GM21526 (cell line): ENCODE results near the gene PRXL2A.
A peak's percentile ranks its signal among the peaks of the same experiment; 100 is the strongest.

Experiments
- ATAC-seq: cut with Tn5 transposase; IDR thresholded peaks from one replicate; pipeline ENCODE4 v1.9.1; 2021; ENCODE audit warnings: moderate library complexity; ENCODE audit not compliant: unreplicated experiment, low FRiP score

PRXL2A gene

DNA sequence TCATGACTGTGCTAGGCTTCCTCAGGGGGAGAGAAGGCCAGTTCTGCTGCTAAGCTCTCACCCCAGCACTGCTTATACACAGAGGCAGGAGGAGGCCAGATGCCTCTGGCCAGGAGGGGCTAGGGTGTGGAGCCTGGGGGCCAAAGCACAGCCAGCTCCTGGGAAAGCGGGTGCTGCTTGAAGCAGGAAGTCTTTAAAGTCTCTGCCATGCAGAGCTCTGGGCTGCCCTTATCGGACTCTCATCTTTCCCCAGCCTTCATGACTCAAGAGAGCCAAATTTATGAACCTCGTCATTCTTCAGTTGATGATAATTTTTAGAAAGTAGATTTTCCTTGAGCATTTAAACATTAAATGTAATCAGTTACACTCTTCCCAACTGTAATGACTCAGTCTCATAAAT lies 34.5 kb downstream of the PRXL2A start:
- no peak for ATAC-seq

DNA sequence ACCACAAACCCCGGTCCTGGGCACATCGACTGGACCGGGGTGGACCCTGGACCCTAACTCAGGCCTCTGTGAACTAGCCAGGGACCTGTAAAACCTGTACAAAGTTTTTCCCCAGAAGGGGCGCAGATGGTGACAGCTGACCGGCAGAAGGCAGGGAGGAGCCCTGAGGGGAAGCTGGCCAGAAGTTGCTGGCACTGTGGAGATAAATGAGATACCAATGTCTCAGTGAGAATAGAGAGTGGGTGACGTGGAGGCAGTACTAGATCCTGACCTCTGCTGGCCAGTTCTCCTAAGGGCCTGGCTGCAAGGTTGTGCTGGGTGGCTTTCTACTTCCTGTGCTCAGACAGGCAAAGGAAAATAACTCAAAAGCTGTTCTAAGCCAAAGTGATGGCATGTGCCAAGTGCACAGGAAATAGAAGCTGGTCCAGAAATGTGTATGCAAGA lies 35.2 kb downstream of the PRXL2A start:
- ATAC-seq: no peak

DNA sequence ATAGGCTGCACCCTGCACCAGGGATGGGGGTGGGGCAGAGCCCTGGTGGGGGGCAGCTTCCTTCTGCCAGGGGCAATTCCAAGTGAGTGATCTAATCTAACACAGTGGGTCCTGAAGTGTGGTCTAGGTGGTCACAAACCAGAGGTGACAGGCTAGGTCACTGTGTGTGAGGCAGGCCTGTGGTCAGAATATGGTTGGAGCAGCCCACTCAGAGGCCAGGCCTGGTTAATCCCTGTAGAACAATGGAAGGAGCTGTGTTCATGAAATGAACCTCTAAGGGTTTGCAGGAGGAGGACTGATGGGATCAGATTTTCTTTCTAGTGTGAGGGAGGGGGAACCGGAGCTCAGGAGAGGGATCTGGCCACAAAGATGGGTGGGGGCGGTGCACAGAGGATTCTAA lies 35.8 kb downstream of the PRXL2A start:
- no peak for ATAC-seq

DNA sequence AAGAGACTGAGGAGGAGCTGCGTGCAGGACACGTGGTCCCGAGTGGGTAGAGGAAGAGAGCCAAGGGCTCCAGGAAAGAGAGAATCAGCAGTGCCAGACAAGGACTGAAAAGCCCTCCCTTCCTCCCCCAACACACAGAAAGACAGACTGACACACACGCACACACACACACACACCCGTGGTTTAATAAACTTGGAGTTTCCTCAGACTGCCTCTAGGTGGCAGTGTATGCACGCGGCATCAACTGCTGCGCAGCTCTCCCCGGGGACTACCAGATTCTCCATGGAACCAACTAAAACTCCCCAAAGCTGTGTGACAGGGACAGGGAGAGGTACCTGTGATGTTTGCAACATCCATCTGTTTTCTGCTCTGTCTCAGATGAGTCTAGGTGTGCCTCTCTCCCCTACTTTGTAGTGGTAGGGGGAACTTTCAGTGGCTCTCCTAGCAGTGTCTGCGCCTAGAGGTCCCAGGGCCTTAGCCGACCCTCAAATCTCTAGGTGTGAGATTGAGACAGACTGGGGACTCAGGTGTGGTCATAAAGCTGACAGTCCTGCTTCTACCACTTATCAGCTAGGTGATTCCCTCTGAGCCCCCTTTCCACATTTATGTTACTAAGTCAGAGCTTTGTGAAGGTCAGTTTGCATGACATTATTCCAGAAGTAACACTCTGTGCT lies 36.4 kb downstream of the PRXL2A start:
- peak; percentile 63 for ATAC-seq

DNA sequence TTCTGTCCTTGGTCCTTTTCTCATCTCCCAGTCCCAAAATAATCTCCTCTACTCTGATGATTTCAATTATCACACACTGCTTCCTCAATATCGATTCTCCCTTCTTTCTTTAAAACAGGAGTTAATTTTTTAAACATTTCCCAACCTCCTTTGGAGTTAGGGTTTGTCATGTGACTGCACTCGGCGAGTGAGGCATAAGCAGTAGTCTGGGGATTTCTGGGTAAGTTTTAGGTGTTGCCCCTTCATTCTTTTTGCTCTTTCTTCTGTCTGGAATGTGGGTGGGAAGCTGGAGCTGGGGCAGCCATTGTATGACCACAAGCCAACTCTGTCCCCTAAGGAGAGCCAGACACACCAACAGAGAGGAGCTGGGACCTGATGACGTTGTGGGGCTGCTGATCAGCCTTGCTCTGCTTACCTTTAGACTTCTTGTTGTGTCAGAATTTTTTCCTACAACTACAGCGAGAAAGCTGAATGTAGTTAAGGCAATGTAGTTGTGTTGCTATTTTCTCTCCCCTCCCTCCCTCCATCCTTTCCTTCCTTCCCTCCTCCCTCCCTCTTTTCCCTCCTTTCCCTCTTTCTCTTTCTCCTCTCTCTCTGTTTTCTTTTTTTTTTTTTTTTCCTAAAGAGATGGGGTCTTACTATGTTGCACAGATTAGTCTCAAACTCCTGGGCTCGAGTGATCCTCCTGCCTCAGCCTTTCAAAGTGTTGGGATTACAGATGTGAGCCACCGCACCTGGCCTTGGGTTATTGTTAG lies 39.3 kb downstream of the PRXL2A start:
- ATAC-seq: no peak

DNA sequence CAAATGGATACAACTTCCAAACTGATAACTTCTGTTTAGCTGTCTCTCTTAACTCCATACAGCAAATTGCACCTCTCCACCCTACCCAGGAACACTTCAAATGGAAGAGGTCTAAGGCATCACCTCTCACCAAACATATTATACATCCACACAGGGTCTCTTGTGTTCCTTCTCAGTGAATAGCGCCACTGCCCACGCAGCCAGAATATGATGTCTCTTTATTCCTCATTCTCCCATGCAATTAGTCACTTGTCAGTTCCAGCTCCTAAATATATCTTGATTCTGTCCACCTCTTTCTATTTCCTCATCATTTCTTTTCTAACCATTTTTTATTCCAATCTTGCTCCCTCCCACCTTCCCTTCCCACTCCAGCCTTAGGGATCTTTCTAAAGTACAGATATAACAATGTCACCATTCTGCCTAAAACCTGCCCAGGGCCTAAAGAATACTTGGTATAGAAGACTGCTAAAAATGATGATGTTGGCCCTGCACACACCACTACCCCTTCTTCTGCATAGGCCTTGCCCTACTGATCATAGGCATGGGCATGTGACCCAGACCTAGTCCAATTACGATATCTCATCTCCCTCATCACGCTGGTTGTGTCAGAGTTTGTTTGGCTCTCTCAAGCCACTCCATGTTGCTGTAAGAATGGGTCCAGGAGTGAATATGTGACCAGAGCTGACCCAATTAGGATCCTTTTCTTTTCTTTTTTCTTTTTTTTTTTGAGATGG lies 40.0 kb downstream of the PRXL2A start:
- no peak for ATAC-seq

DNA sequence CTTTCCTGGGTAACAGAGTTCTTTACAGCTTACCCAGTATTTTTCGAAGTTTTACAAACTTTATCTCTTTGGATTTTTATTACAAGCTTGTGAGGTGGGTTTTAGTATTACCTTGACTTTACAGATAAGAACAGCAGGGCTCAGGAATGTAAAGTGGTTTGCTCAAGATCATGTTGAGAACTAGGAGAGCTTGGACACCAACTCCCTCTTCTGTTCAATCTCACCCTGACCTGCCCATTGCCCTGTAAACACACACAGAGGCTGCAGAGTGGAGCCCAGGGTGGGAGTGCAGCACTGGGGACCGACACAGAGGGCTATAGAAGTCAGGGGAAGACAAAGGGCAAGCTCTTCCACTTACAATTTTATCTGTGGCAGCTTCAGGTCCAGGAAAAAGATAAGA lies 41.2 kb downstream of the PRXL2A start:
- ATAC-seq: no peak

DNA sequence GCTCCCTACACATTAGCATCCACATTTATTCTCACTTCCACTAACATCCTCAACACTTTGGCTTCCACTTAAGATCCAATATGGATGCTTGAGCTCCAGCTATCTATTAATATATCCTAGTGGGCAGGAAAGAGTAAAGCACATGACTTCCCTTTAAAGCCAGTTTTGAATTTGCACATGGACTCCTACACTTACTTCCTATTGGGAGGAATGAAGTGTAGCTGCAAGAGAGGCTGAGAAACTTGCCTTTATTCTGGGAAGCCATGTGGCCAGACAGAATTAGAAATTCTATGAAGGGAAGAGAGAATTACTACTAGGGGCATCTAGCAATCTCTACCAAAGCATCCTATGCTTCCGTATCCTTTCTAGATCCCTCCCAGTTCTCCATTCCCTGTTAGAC lies 42.8 kb downstream of the PRXL2A start:
- no peak for ATAC-seq

DNA sequence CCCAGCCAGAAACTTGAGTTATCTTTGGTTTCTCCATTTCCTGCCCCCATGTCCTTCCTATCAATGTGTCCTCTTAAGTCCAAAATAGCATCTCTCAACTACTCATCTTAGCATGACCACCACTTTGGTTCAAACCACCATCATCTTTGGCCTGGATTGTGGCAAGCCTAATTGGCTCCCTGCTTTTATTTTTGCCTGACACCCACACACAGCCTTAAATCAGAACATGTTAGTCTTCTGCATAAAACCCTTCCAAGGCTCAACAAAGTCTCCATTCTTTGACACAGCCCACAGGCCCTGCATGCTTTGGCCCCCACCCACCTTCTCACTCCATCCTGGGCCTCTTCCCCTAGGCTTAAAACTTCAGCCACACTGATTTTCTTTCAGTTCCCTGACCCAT lies 43.7 kb downstream of the PRXL2A start:
- no peak for ATAC-seq

DNA sequence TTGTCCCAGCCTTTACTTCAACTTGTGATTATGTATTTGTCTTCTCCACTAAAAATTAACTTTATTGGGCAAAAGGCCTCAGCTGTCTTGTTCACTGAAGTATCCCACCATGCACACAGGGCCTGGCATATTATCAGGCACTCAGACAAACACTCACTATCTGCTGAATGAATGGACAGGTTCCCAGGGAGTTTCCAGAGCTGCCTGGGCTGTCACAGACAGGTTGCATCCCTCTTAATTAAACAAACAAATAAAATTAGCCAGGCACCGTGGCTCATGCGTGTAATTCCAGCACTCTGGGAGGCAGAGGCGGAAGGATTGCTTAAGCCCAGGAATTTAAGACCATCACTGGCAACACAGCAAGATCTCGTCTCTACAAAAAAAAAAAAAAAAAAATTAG lies 44.3 kb downstream of the PRXL2A start:
- ATAC-seq: no peak

DNA sequence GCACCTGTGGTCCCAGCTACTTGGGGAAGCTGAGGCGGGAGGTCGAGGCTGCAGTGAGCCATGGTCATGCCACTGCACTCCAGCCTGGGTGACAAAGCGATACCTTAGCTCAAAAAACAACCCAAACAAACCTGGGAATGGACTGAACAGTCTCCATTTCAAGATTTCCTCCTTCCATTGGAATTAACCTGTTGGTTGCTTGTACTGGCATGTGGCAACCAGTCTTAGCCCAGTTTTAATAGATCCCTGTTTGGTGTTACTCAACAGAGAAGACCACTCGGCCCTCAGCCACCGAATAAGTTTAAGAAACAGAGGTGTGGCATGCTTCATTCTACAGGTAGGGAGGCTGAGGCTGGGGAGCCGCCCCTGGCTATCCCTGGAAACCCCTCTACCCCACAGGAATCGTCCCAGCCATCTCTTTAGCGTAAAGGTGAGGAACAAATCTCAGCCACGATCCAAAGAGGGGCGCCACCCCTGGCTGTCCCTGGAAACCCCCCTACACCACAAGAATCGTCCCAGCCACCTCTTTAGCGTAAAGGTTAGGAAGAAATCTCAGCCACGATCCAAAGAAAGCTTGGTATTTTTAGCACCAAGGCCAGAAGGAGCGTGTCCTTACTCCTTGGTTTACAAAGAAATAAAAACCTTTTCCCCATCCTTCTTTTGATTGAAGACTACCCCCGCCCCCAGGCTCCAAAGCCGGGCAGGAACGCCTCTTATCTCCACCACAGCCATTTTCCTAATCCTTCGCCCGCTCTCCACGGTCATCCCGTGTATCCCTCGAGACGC lies 44.9 kb downstream of the PRXL2A start:
- ATAC-seq: no peak

DNA sequence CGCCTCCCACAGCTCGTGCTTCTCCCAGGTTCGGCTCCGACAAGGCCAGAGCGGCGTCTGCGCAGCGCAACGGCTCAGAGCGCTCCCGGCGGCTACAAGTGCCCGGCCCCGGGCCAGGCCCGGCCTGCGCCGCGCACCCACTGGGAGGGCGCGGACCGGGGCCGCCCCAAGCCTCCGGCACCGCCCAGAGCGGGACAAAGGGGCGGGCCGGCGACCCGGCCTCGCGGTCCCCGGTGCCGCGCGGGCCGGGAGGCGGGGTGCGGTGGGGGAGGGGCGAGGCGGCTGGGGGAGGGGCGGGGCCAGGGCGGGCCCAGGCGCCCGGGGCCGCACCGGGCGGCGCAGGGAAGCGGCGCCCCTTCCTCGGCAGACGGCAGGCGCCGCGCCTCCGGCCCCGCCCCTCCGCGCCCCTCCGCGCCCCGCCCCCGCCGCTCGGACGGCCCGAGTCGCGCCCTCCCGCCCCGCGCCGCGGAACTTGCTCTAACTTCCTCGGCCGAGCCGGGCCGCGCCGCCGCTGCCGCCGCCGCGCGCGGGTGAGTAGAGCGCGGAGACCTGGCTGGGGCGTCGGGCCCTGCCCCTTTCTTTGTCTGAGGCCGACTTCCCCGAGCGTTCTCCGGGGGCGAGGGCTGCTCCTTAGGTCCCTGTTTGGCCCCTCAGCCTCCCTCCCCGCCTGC lies 45.6 kb downstream of the PRXL2A start, which contains the start of gene TSPAN14:
TSPAN14 (plus strand) TSS at position 469 of the 671 bp plus-strand sequence. CDS start 34,924 bp downstream, outside the sequence.
- ATAC-seq: peak; percentile 61

DNA sequence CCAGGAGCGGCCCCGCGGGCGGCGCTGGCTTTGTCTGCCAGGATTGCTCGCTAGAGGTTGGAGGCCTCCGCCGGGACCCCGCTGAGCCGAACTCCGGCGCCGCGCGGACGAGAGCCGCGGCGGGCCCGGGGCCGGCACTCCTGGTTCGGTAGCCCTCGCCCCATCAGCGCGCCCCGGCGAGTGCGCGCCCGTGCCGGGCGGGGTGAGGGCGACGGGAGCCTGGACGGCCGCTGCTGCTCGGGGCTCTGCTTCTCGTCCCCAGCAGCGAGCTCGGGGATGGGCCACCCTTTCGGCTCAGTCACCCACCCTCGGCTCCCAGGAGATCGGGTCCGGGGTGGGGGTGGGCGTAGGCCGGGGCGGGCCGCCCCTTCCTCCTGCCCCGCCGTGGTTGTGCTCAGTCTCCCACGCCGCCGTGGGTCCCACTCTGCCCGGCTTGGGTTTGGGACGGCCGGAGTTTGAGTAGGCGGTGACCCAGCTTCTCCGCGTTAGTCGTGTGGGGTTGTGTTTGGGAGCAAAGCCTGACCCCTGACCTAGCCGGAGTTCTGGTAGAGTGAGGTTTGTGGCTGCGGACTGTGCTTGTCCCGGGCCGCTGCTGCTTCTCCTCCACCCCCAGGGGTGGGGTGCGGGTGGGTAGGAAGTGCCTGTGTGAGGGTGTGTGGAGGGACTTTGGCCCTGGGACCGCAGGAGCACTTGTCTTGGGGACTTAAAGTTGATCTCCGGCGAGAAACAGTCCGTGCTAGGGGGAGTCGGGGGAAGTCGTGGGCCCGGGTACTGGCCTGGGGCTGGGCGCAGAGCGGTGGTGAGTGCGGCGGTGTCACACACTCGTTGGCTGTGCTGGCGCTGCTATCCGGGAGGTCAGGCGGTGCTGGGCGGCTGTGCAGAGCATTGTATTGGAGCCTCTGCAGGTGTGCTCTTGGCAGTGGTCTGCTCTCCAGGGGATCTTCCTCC lies 46.4 kb downstream of the PRXL2A start:
- ATAC-seq: peak; percentile 17

DNA sequence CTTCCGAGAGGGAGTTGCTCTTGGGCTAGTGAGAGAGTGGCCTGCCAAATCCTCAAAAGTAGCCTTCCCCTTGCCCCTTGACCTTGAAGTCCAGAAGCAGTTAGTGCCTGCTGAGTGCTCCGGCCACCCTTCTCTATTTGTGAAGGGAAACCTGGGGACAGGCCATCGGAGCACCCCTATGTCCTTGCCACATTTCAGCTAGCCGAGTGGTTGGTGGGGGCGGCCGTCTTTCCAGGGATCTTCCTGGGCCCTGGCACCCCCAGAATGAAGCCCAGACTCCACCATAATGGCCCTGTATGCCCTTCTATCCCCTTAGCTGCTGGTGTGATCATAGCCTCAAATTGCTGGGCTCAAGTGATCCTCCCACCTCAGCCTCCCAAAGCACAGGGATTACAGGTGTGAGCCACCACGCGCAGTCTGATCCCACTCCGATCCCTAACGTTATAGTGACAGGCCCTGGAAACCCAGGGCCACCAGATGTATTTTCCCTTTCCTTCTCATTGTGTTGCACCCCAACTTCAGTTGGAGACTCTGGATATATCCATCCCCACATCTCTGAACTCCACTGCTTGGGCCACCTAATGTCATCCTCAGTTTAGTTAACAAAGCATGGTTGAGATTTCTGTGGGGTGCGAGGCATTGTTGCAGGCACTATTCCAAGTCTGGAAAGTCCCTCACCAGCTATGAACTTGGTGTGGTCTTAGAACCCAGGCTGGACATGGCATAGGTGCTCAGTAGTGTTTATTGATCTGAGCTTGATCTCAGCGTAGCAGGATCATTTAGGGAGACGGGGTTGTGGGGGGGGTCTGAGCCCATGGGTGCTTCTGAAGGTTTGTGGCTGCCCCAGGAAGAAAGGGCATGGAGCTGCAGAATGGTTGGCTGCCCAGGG lies 47.4 kb downstream of the PRXL2A start:
- no peak for ATAC-seq

DNA sequence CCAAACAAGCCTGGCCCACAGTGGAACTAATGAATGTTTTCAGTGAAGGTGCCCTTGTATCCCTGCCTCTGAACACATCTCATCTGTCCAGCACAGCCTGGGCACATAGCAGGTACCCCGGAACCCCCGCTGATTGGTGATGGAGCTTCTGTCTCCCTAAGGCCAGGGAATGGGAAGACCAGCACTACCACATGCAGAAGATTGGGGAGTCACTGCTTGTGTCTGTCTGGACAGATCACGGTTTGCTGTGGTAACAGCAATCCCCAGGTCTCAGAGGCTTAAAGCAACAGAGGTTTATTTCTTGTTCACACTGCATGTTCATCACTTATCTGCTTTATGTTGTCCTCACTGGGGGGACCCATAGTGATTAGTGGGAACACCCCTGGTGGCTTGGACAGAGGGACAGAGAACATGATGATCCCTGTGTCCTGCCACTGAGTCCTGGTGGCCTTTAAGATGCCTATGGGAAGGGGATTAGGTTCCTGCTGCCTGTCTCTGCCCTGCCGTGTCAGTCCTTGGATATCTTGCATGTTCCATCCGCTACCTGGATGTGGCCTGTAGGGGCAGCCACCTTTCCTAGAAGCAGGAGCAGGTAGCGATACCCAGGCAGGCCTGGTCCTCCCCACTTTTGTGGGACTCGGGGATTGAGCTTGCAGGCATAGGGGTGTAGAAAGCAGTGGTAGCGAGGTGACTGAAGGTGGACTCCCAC lies 49.4 kb downstream of the PRXL2A start:
- ATAC-seq: no peak

DNA sequence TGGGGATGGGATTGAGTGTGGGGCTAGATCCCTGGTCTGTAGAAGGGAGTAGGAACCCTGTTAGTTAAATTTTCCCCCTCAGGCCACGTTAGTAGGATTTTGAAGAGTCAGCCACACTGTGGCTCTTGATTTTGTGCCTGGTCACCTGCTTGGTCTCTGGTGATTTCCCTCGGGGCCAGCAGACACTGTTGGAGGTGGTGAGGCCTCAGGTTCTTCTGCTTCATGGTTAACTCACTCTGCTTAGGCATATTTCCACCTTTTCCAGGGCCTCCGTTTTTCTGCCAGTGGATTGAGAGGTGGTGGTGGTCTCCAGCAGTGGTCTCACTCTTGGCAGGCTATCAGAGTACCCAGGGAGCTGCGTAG lies 49.9 kb downstream of the PRXL2A start:
- no peak for ATAC-seq

DNA sequence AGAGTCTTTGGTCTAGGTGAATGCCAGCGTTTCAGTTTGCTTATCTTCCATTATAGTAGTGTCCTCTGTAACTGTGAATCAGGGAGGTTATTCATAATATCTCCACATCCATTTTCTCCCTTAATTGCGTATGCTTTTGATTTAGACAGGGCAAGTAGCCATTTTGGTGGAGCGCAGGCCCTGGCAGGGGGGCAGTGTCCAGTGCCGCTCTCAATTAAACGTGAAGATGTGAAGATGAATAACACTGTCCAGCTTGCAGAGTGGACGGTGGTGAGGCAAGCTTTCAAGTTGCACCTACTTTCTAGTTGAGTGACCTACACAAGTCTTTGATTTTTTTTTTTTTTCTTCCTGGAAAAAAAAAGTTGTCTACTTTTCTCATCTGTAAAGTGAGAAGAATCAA lies 50.3 kb downstream of the PRXL2A start:
- no peak for ATAC-seq
